ENCODE measurements around the gene PNLIPRP1. TPM values are rescaled to one million over a fixed set of nuclear protein-coding genes. Genes with fewer than 3 reads are reported as not detected.
A peak's percentile ranks its signal among the peaks of the same experiment; 100 is the strongest.

PNLIPRP1 gene
- polyA plus RNA-seq, 1 donor (not counting 4 experiments of a cell fraction or from before 2014, with no cell fraction given): not detected

- H3K9me3 ChIP-seq (ENCODE audit: control insufficient read depth, low read depth, low read length): no peaks in the 10 kb centered on the region
- no peak for DNase-seq (ENCODE audit: low read depth, low spot score)
- dilution Hi-C loops (cut with MboI; ENCODE audit: extremely low pct_ligation_motif_present, low sequenced_read_pairs): no loop called here
- H3K4me3 ChIP-seq (ENCODE audit: control insufficient read depth in 2 of 3, extremely low read depth in 1 of 3, insufficient read depth in 2 of 3, low read depth in 1 of 3, low read length in 3 of 3): no peak overlapping the region
- no peaks in the 10 kb centered on the region for H3K36me3 ChIP-seq (ENCODE audit: control insufficient read depth in 2 of 2, extremely low read depth in 1 of 2, insufficient read depth in 2 of 2, low read length in 2 of 2)
- TF ChIP-seq EZH2 (IDR thresholded peaks at IDR 0.05; ENCODE audit: low read length) (no peak), CTCF (optimal IDR thresholded peaks at IDR 0.05 in 1 of 3, IDR thresholded peaks at IDR 0.05 in 1 of 3, conservative IDR thresholded peaks at IDR 0.05 in 1 of 3; ENCODE audit: extremely low read depth in 1 of 3, insufficient read depth in 2 of 3, low read length in 3 of 3) (no peak)
- no peaks in the 10 kb centered on the region for H3K79me2 ChIP-seq (ENCODE audit: control insufficient read depth, insufficient read depth, low read length)
- no peak for FAIRE-seq
- H4K20me1 ChIP-seq (ENCODE audit: control insufficient read depth, extremely low read depth, insufficient read depth, low read length): no peaks in the 10 kb centered on the region
- no peak overlapping the region for H2AFZ ChIP-seq (ENCODE audit: control insufficient read depth, low read length)
- no peak overlapping the region for H3K9ac ChIP-seq (ENCODE audit: control insufficient read depth, extremely low read depth, insufficient read depth, low read length)
- H3K9me1 ChIP-seq (ENCODE audit: control insufficient read depth, extremely low read depth, insufficient read depth, low read length): no peaks in the 10 kb centered on the region
- no peaks in the 10 kb centered on the region for H3K4me1 ChIP-seq (ENCODE audit: control insufficient read depth, extremely low read depth, insufficient read depth, low read length)
- H3K27me3 ChIP-seq (ENCODE audit: control insufficient read depth, extremely low read depth, insufficient read depth, low read length): peaks cover 7% of the 10 kb centered on the region
- no peak overlapping the region for H3K4me2 ChIP-seq (ENCODE audit: control insufficient read depth, extremely low read depth, insufficient read depth, low read depth, low read length)
- no peak overlapping the region for H3K27ac ChIP-seq (ENCODE audit: control insufficient read depth, insufficient read depth, low read length)
These were observed 5.3 kb downstream of the PNLIPRP1 start for GRCh38 chr10:116596062-116596461.

- Histone ChIP-seq H3K9me1 (ENCODE audit: control insufficient read depth, extremely low read depth, insufficient read depth, low read length) (no peaks in the 10 kb centered on the region), H3K4me1 (ENCODE audit: control insufficient read depth, extremely low read depth, insufficient read depth, low read length) (no peaks in the 10 kb centered on the region), H3K79me2 (ENCODE audit: control insufficient read depth, insufficient read depth, low read length) (no peaks in the 10 kb centered on the region), H3K27me3 (ENCODE audit: control insufficient read depth, extremely low read depth, insufficient read depth, low read length) (peaks cover 7% of the 10 kb centered on the region), H3K9me3 (ENCODE audit: control insufficient read depth, low read depth, low read length) (no peaks in the 10 kb centered on the region), H3K9ac (ENCODE audit: control insufficient read depth, extremely low read depth, insufficient read depth, low read length) (no peak overlapping the region), H2AFZ (ENCODE audit: control insufficient read depth, low read length) (no peak overlapping the region), H4K20me1 (ENCODE audit: control insufficient read depth, extremely low read depth, insufficient read depth, low read length) (no peaks in the 10 kb centered on the region), H3K4me3 (ENCODE audit: control insufficient read depth in 2 of 3, extremely low read depth in 1 of 3, insufficient read depth in 2 of 3, low read depth in 1 of 3, low read length in 3 of 3) (no peak overlapping the region), H3K4me2 (ENCODE audit: control insufficient read depth, extremely low read depth, insufficient read depth, low read depth, low read length) (no peak overlapping the region), H3K27ac (ENCODE audit: control insufficient read depth, insufficient read depth, low read length) (no peak overlapping the region), H3K36me3 (ENCODE audit: control insufficient read depth in 2 of 2, extremely low read depth in 1 of 2, insufficient read depth in 2 of 2, low read length in 2 of 2) (no peaks in the 10 kb centered on the region)
- no peak for FAIRE-seq
- DNase-seq (ENCODE audit: low read depth, low spot score): no peak
- TF ChIP-seq EZH2 (IDR thresholded peaks at IDR 0.05; ENCODE audit: low read length) (no peak), CTCF (optimal IDR thresholded peaks at IDR 0.05 in 1 of 3, IDR thresholded peaks at IDR 0.05 in 1 of 3, conservative IDR thresholded peaks at IDR 0.05 in 1 of 3; ENCODE audit: extremely low read depth in 1 of 3, insufficient read depth in 2 of 3, low read length in 3 of 3) (peak in 1 of 3 experiments; percentile 38)
- dilution Hi-C loops (cut with MboI; ENCODE audit: extremely low pct_ligation_motif_present, low sequenced_read_pairs): no loop called here
These were observed 6.8 kb downstream of the PNLIPRP1 start for GRCh38 chr10:116597543-116597942.

Data from keratinocyte (primary cell).